CD14-positive monocyte (primary cell): Measurements from ENCODE around the gene TYMP. TPM values are rescaled to one million over a fixed set of nuclear protein-coding genes. Genes with fewer than 3 reads are reported as not detected.

Experiments
- DNase-seq, 3 donors: peaks; one replicate each; pipeline ENCODE4 v3.0.0-alpha.2; 2011 to 2022
- H2AFZ ChIP-seq: 2 replicates; pipeline ENCODE4 v1.6.0; 2012; ENCODE audit warnings: mild to moderate bottlenecking, low read depth, low read length, inconsistent platforms; ENCODE audit not compliant: insufficient read depth, poor library complexity, severe bottlenecking
- H3K27ac ChIP-seq, 2 donors: 1 replicate in 1 of 2; 2 replicates in 1 of 2; pipeline ENCODE4 v1.5.1; 2012 to 2013; ENCODE audit warnings: low read length in 2 of 2, control low read depth in 1 of 2, inconsistent platforms in 1 of 2, low read depth in 1 of 2, mild to moderate bottlenecking in 1 of 2
- H3K27me3 ChIP-seq, 2 donors: one replicate each; pipeline versions ENCODE4 v1.6.0 to v1.6.1; 2011 to 2013; ENCODE audit warnings: low read length in 2 of 2; ENCODE audit not compliant: control insufficient read depth in 2 of 2, insufficient read depth in 2 of 2
- H3K36me3 ChIP-seq, 2 donors: replicated peaks in 1 of 2; 1 replicate in 1 of 2; 2 replicates in 1 of 2; pipeline versions ENCODE4 v1.5.1 to v1.6.1; 2012 to 2013; ENCODE audit warnings: low read length in 2 of 2, control low read depth in 1 of 2, inconsistent platforms in 1 of 2, mild to moderate bottlenecking in 1 of 2; ENCODE audit not compliant: insufficient read depth in 2 of 2, control insufficient read depth in 1 of 2
- H3K4me1 ChIP-seq, 2 donors: 1 replicate in 1 of 2; 2 replicates in 1 of 2; pipeline versions ENCODE4 v1.5.1 to v1.6.1; 2012 to 2013; ENCODE audit warnings: low read length in 2 of 2, control low read depth in 1 of 2, inconsistent platforms in 1 of 2, mild to moderate bottlenecking in 1 of 2, moderate library complexity in 1 of 2; ENCODE audit not compliant: insufficient read depth in 2 of 2, control insufficient read depth in 1 of 2
- H3K4me2 ChIP-seq: replicated peaks from 2 replicates; pipeline ENCODE3; 2012; ENCODE audit warnings: low read length, moderate library complexity, mild to moderate bottlenecking; ENCODE audit not compliant: poor library complexity, severe bottlenecking; ENCODE audit errors: extremely low read depth
- H3K4me3 ChIP-seq, 3 experiments: fragments of 200-600 bp in 1 of 3; sonication (generic) in 1 of 3; replicated peaks in 1 of 3; 1 replicate in 2 of 3; 2 replicates in 1 of 3; pipeline ENCODE4 v1.5.1; 2011 to 2013; ENCODE audit warnings: low read length in 3 of 3, mild to moderate bottlenecking in 3 of 3, control low read depth in 2 of 3, low read depth in 2 of 3, inconsistent platforms in 1 of 3, moderate library complexity in 1 of 3
- H3K79me2 ChIP-seq: 2 replicates; pipeline ENCODE4 v1.6.0; 2012; ENCODE audit warnings: mild to moderate bottlenecking, control low read depth, inconsistent platforms, low read length, moderate library complexity; ENCODE audit not compliant: insufficient read depth
- H3K9ac ChIP-seq: 2 replicates; pipeline ENCODE4 v1.6.0; 2017; ENCODE audit warnings: low read length, mild to moderate bottlenecking; ENCODE audit not compliant: insufficient read depth, poor library complexity, severe bottlenecking
- H3K9me3 ChIP-seq, 2 donors: replicated peaks in 1 of 2; 1 replicate in 1 of 2; 2 replicates in 1 of 2; pipeline versions ENCODE4 v1.5.1 to v1.6.1; 2012 to 2013; ENCODE audit warnings: low read length in 2 of 2, control low read depth in 1 of 2; ENCODE audit not compliant: control insufficient read depth in 1 of 2, insufficient read depth in 1 of 2
- H4K20me1 ChIP-seq: 2 replicates; pipeline ENCODE4 v1.6.0; 2012; ENCODE audit warnings: mild to moderate bottlenecking, low read length, control low read depth, moderate library complexity; ENCODE audit not compliant: insufficient read depth
- H3K27ac Mint-ChIP-seq, 7 donors: one replicate each; pipeline ENCODE4 v1.8.0; 2020; ENCODE audit warnings: mild to moderate bottlenecking in 7 of 7, mixed read lengths in 7 of 7, moderate library complexity in 6 of 7, inconsistent platforms in 2 of 7
- H3K27me3 Mint-ChIP-seq, 3 donors: one replicate each; pipeline ENCODE4 v1.8.0; 2021 to 2022; ENCODE audit warnings: low read depth in 3 of 3, mild to moderate bottlenecking in 3 of 3, mixed read lengths in 3 of 3, moderate library complexity in 3 of 3, inconsistent platforms in 1 of 3
- H3K36me3 Mint-ChIP-seq, 2 donors: one replicate each; pipeline ENCODE4 v1.8.0; 2020; ENCODE audit warnings: mixed read lengths in 2 of 2, inconsistent platforms in 1 of 2, mild to moderate bottlenecking in 1 of 2
- H3K4me1 Mint-ChIP-seq: one replicate; pipeline ENCODE4 v1.8.0; 2020; ENCODE audit warnings: mild to moderate bottlenecking, mixed read lengths
- H3K4me3 Mint-ChIP-seq, 2 donors: one replicate each; pipeline ENCODE4 v1.8.0; 2020; ENCODE audit warnings: mild to moderate bottlenecking in 2 of 2, mixed read lengths in 2 of 2, moderate library complexity in 1 of 2
- H3K9me3 Mint-ChIP-seq, 7 donors: one replicate each; pipeline ENCODE4 v1.8.0; 2020 to 2022; ENCODE audit warnings: mixed read lengths in 7 of 7, mild to moderate bottlenecking in 6 of 7, moderate library complexity in 6 of 7, inconsistent platforms in 2 of 7
- WGBS: methylation state at CpG from one replicate; pipeline ENCODE4 v1.1.5; 2013; ENCODE audit warnings: missing lambda C conversion rate; ENCODE audit not compliant: insufficient coverage; 5-methylcytosine and 5-hydroxymethylcytosine counted together
- intact Hi-C, 2 donors: fragments of 100-400 bp; cut with micrococcal nuclease; formaldehyde crosslinking; loops; one replicate each; pipeline versions ENCODE4 v1.15.0 to v1.15.1; 2023
- polyA plus RNA-seq, 3 donors: library from polyadenylated mRNA; depleted of rRNA in 1 of 3; unstranded in 2 of 3; stranded (reverse) in 1 of 3; fragments of 300-500 nt in 2 of 3; fragments of >200 nt in 1 of 3; fragmentation: Illumina TruSeq in 2 of 3; gene quantifications; 1 replicate in 2 of 3; 2 replicates in 1 of 3; pipeline ENCODE4 v1.2.3, GENCODE V29; 2012 to 2021
- TF ChIP-seq, protein P1 (sequence below): fragments of 200-600 bp; IDR thresholded peaks from one replicate; pipeline ENCODE4 v1.8.0; 2022; ENCODE audit warnings: antibody characterized with exemption, mild to moderate bottlenecking

The TYMP gene
- polyA plus RNA-seq, 3 donors: 787 to 994 (median 955) TPM

DNA sequence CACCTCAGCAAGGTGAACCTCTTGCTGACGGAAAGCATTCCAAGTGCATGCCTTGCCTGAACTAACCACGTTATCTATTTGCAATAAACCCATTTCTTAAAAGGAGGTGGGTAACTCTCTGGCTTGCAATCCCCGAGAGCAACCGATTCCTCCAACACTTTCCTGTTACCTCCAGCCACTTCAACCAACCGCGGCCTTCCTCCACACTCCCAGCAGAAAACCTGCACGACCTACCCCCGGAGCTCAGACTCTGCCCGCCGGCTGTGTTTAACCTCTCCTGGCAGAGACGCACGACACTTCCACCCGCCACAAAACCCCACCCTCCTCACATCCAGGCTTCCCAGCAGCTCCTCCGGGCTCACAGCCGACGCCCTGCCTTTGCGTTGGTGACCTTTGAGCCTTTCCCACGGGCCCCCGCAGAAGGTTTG lies 5.1 kb downstream of the TYMP start:
- Mint-ChIP-seq H3K4me1 (peaks cover 30% of the 10 kb centered on the region), H3K9me3 (no peaks in the 10 kb centered on the region), H3K36me3 (peaks cover 37 to 69% of the 10 kb centered on the region in 2 donors), H3K4me3 (peak overlapping the region; percentile 73 to 78), H3K27me3 (no peaks in the 10 kb centered on the region), H3K27ac (peak overlapping the region; percentile 46 to 86 (median 76))
- peaks cover 39 to 60% of the 10 kb centered on the region in 2 donors for H3K4me1 ChIP-seq
- H4K20me1 ChIP-seq: peaks cover 86% of the 10 kb centered on the region
- TF ChIP-seq, protein P1, sequence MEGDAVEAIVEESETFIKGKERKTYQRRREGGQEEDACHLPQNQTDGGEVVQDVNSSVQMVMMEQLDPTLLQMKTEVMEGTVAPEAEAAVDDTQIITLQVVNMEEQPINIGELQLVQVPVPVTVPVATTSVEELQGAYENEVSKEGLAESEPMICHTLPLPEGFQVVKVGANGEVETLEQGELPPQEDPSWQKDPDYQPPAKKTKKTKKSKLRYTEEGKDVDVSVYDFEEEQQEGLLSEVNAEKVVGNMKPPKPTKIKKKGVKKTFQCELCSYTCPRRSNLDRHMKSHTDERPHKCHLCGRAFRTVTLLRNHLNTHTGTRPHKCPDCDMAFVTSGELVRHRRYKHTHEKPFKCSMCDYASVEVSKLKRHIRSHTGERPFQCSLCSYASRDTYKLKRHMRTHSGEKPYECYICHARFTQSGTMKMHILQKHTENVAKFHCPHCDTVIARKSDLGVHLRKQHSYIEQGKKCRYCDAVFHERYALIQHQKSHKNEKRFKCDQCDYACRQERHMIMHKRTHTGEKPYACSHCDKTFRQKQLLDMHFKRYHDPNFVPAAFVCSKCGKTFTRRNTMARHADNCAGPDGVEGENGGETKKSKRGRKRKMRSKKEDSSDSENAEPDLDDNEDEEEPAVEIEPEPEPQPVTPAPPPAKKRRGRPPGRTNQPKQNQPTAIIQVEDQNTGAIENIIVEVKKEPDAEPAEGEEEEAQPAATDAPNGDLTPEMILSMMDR: no peak
- intact Hi-C loops: loop anchor here (5.0 kb wide), 3 partner anchors 38 to 98 kb away; partner anchors contain the start of genes CHKB (in 2 of the 2) and SYCE3 (in 1 of the 2)
- no peaks in the 10 kb centered on the region for H3K9me3 ChIP-seq
- WGBS: 7% methylated on average over 19 of the region's 19 CpGs
- peak overlapping the region; percentile 47 to 99 (median 72) for H3K4me3 ChIP-seq
- H3K36me3 ChIP-seq: peaks cover 46 to 58% of the 10 kb centered on the region in 2 donors
- peak overlapping the region; percentile 60 to 100 for H3K27ac ChIP-seq
- peak overlapping the region; percentile 100 for H3K9ac ChIP-seq
- H3K27me3 ChIP-seq: no peaks in the 10 kb centered on the region
- no peak overlapping the region for H2AFZ ChIP-seq
- peak in 1 of 3 donors; percentile 9 for DNase-seq
- peaks cover 52% of the 10 kb centered on the region for H3K79me2 ChIP-seq
- peak overlapping the region; percentile 95 for H3K4me2 ChIP-seq

DNA sequence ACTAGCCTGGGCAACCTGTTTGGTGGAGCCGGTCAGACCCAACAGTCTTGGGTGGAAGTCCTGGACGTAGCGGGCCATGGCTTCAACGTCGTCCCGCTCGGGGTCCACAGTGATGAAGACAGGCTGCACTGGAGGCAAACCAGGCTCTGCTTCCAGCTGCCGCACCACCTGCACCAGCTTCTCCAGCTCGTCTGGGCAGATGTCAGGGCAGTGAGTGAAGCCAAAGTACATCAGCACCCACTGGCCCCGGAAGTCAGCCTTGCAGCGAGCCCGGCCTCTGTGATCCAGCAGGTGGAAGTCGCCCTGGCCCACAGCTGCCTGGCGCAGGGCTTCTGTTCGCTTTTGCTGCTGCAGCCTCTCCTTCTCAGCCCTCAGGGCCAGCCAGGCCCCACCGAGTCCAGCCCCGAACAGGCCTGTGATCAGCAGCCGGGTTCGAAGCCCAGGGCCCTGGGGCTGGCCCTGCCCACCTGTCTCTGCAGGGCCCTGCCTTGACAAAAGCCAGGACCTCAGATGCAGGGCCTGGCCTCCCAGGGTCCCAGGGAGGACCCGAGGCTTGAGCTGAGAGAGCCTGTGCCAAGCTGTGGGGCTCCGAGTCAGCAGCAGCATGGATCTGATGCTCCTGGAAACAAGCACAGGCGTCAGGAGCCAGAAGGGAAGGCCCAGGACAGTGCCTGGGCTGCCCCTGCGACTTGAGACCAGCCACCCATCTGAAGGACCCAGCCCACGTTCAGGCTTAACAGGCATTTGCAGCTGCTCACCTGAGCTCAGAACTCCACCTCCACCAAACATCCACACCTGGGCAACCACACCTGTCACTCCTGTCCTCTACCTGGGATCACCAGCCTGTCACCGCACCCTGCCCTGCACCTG lies 5.8 kb downstream of the TYMP start:
- peak overlapping the region in 5 of 7 donors; percentile 46 to 86 (median 76) for H3K27ac Mint-ChIP-seq
- Histone ChIP-seq H3K4me2 (peak overlapping the region; percentile 95), H3K27me3 (no peaks in the 10 kb centered on the region), H4K20me1 (peaks cover 80% of the 10 kb centered on the region), H2AFZ (no peak overlapping the region), H3K79me2 (peaks cover 45% of the 10 kb centered on the region), H3K27ac (peak overlapping the region; percentile 60 to 100), H3K9me3 (no peaks in the 10 kb centered on the region), H3K36me3 (peaks cover 47 to 60% of the 10 kb centered on the region in 2 donors), H3K4me1 (peaks cover 36 to 53% of the 10 kb centered on the region in 2 donors), H3K9ac (peak overlapping the region; percentile 100), H3K4me3 (peak overlapping the region in 2 of 3 experiments; percentile 47 to 99)
- peak in 1 of 3 donors; percentile 14 for DNase-seq
- 94% methylated on average over 25 of the region's 25 CpGs for WGBS
- peak overlapping the region; percentile 73 to 78 for H3K4me3 Mint-ChIP-seq
- peaks cover 39 to 69% of the 10 kb centered on the region in 2 donors for H3K36me3 Mint-ChIP-seq
- H3K27me3 Mint-ChIP-seq: no peaks in the 10 kb centered on the region
- TF ChIP-seq, protein P1: no peak
- intact Hi-C loops: no loop called here
- H3K4me1 Mint-ChIP-seq: peaks cover 30% of the 10 kb centered on the region
- H3K9me3 Mint-ChIP-seq: peaks cover 0 to 1% (median 0%) of the 10 kb centered on the region in 7 donors
